RCC 7860 (cell line): ENCODE measurements around the gene CTXN3.

Source experiments
- DNase-seq: peaks from one replicate; pipeline ENCODE4 v3.0.0-alpha.2; 2015; ENCODE audit warnings: low spot score
- FAIRE-seq: peaks from 2 replicates; lab custom pipeline; 2012; peaks lifted over from hg19 to GRCh38; lab: Jason Lieb, UNC

CTXN3 gene

GRCh38 chr5:127696683-127697082, 47.8 kb downstream of the CTXN3 start:
- DNase-seq: peak; percentile 49
- FAIRE-seq: peak; percentile 5

- FAIRE-seq (peak; percentile 99), DNase-seq (peak; percentile 96)
Measured at GRCh38 chr5:127697894-127698600, 49.2 kb downstream of the CTXN3 start.

DNA sequence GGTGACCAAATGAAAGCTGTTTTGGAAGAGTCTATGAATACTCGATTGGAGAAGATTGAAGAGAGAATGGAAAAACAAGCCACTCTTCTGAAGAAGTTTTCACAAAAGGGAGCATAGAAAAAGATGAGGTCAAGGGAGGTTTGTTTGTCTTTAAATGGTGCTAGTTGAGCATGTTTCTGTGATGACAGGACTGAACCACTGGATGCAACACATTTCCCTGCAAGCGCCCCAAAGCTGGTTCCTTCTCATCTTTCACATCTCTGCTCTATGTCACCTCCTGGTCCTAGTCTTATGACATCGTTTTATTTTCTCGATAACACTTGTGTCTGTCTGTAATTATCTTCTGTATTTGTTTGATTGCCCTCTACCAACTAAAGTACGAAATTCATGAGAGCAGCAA, 50.5 kb downstream of the CTXN3 start:
- DNase-seq (no peak), FAIRE-seq (no peak)

DNA sequence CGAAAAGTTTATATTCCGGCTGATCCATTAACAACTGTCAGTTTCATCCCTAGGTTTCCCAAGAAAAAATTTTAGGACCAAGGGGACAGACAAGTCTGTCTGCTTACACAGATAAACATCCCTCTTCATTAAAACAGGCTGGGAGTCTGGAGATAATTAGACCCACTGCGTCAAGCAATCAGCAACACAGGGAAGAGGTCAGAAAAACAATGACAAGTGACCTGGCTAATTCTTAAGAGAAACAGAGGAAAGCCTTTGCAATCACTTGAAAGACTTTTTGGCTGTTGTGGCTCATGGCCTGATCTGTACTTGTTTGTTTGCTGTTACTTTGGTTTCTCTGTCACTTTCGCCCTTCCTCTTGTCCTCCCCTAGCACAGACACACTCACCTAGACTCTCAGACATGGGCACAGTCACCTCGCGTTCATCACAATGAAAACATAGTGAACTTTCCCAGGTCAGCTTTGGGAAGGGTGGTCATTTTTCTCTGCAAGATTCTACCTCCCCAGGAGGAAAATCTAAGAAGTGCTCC, 51.4 kb downstream of the CTXN3 start:
- DNase-seq (no peak), FAIRE-seq (no peak)

DNA sequence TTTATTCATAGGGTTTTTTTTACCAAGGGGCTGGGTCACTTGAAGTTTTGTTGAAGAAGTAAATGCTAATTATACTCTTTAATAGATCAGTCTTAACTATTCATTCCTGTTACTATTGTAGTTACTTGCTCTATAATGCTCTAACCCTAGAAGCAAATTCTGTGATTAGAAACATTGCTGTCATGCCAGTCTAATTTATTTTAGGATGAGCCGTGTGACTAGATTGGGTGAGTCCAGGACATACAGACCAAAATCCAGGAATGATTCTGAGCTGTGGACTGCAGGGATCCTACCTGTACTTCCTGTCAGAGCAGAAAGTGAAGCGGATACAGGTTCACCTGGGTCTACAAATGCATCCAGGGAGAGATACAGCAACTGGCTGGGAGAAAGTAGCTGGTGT, 53.6 kb downstream of the CTXN3 start:
- DNase-seq: no peak
- FAIRE-seq: no peak

GRCh38 chr5:127702926-127703561, 54.2 kb downstream of the CTXN3 start, which contains the start of gene CCDC192:
Gene CCDC192, plus strand, starts transcription at chr5:127703391. Its CDS starts 55 bp downstream, at chr5:127703446.
- FAIRE-seq: no peak
- no peak for DNase-seq

GRCh38 chr5:127705120-127705892, 56.4 kb downstream of the CTXN3 start:
- DNase-seq (peak; percentile 59), FAIRE-seq (peak; percentile 81)

DNA sequence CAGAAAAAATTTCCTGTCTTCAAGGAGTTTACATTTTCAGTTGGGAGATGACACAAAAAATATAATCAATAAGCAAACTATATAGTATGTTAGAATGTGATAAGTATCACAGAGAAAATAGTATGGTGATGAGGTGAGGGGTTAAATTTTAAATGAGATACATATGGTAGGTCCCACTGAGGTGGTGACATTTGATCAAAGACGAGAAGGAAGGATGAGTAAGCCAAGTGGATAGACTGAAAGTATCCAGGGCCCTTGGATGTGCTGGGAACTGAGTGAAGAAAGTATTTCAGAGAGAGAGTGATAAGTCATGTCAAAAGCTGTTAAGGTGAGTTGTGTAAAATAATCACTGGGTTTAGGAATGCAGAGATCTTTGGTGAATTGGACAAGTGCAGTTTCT, 57.8 kb downstream of the CTXN3 start:
- DNase-seq: no peak
- no peak for FAIRE-seq

DNA sequence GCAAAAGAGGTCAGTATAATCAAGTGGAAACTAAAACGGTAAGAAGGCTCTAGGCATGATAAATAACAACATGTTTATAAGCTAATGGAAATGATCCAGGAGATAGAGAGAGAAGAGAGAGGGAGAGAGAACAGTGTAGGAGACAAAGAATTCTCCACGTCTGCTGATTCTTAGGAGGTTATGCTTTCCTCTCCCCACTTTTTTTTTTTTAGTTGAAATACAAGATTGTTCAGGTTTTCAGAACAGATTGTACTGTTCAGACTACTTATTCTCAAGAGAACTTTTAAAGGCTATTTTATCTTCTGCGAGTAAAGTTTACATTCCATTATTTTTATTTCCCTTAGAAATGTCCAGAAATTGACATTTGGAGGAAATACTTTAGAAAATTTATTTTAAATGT, 58.3 kb downstream of the CTXN3 start:
- no peak for FAIRE-seq
- DNase-seq: no peak
